GM18505 (cell line): Measurements from ENCODE around the gene ERVK3-1.
A peak's percentile ranks its signal among the peaks of the same experiment; 100 is the strongest.
"Not testable (repeated sequence)": the region's sequence is repeated elsewhere in the genome, so short reads cannot be mapped to it uniquely, and the experiment has no call there.

Experiments used
- ATAC-seq: cut with Tn5 transposase; IDR thresholded peaks from one replicate; pipeline ENCODE4 v1.9.1; 2021; ENCODE audit not compliant: unreplicated experiment
- POLR2A ChIP-seq: IDR thresholded peaks from 4 replicates; pipeline ENCODE4 v1.6.1; 2011; ENCODE audit warnings: borderline replicate concordance; ENCODE audit not compliant: insufficient read depth, insufficient read length; ENCODE audit errors: extremely low read depth

ERVK3-1 gene

GRCh38 chr19:58345558-58345957 is 40.4 kb downstream of the ERVK3-1 start:
- ATAC-seq = no peak
- no peak for TF ChIP-seq POLR2A

- ATAC-seq = peak; percentile 81
- TF ChIP-seq POLR2A = peak; percentile 68
These were observed 42.1 kb downstream of the ERVK3-1 start for GRCh38 chr19:58346961-58347929.

- not testable (repeated sequence) for ATAC-seq
These were observed 42.9 kb downstream of the ERVK3-1 start for GRCh38 chr19:58348080-58348479.

GRCh38 chr19:58349590-58349989 is 44.4 kb downstream of the ERVK3-1 start:
- no peak for TF ChIP-seq POLR2A
- no peak for ATAC-seq

- ATAC-seq = no peak
- TF ChIP-seq POLR2A = no peak
These were observed 45.1 kb downstream of the ERVK3-1 start for GRCh38 chr19:58350001-58350861.

GRCh38 chr19:58350871-58351557 is 45.8 kb downstream of the ERVK3-1 start:
- no peak for ATAC-seq
- TF ChIP-seq POLR2A = no peak

GRCh38 chr19:58351558-58351878 is 46.3 kb downstream of the ERVK3-1 start:
- TF ChIP-seq POLR2A = no peak
- no peak for ATAC-seq

GRCh38 chr19:58351990-58352755 is 47.0 kb downstream of the ERVK3-1 start:
- no peak for ATAC-seq
- no peak for TF ChIP-seq POLR2A

GRCh38 chr19:58352760-58353671 is 47.8 kb downstream of the ERVK3-1 start, which contains the start of gene A1BG:
A1BG (minus strand) TSS chr19:58353492; CDS start chr19:58353437, 55 bp downstream.
- ATAC-seq = no peak
- no peak for TF ChIP-seq POLR2A

- TF ChIP-seq POLR2A = no peak
- ATAC-seq = no peak
These were observed 48.7 kb downstream of the ERVK3-1 start for GRCh38 chr19:58353717-58354477.

- no peak for ATAC-seq
- no peak for TF ChIP-seq POLR2A
These were observed 49.4 kb downstream of the ERVK3-1 start for GRCh38 chr19:58354478-58355030.
